Esophagus (tissue), 2 donors: ENCODE data around the gene PCDH15. TPM values are rescaled to one million over a fixed set of nuclear protein-coding genes. Genes with fewer than 3 reads are reported as not detected.

Experiments used
- H3K27ac ChIP-seq, 2 donors: one replicate each; pipeline ENCODE4 v1.5.1; 2013; ENCODE audit warnings: low read depth in 2 of 2, mild to moderate bottlenecking in 2 of 2, inconsistent platforms in 1 of 2, low read length in 1 of 2, moderate library complexity in 1 of 2
- H3K27me3 ChIP-seq, 2 donors: one replicate each; pipeline ENCODE4 v1.6.1; 2013; ENCODE audit warnings: low read length in 2 of 2, control low read depth in 1 of 2, mild to moderate bottlenecking in 1 of 2; ENCODE audit not compliant: insufficient read depth in 2 of 2, control insufficient read depth in 1 of 2
- H3K36me3 ChIP-seq, 2 donors: one replicate each; pipeline ENCODE4 v1.6.1; 2013; ENCODE audit warnings: low read length in 1 of 2; ENCODE audit not compliant: control insufficient read depth in 2 of 2, insufficient read depth in 2 of 2
- H3K4me1 ChIP-seq, 2 donors: one replicate each; pipeline ENCODE4 v1.6.1; 2013; ENCODE audit warnings: low read length in 1 of 2; ENCODE audit not compliant: control insufficient read depth in 2 of 2, insufficient read depth in 2 of 2
- H3K4me3 ChIP-seq, 2 donors: one replicate each; pipeline ENCODE4 v1.5.1; 2013; ENCODE audit warnings: low read length in 2 of 2, mild to moderate bottlenecking in 2 of 2, low read depth in 1 of 2, moderate library complexity in 1 of 2
- H3K9me3 ChIP-seq, 2 donors: one replicate each; pipeline ENCODE4 v1.6.1; 2013; ENCODE audit warnings: mild to moderate bottlenecking in 2 of 2, low read depth in 1 of 2, low read length in 1 of 2, moderate library complexity in 1 of 2; ENCODE audit not compliant: control insufficient read depth in 2 of 2, insufficient read depth in 1 of 2
- WGBS, 2 donors: extraction: QIAGEN DNeasy Blood & Tissue Kit; methylation state at CpG; one replicate each; pipeline ENCODE4 v1.1.7; 2013; 5-methylcytosine and 5-hydroxymethylcytosine counted together
- polyA plus RNA-seq, 2 donors: library from polyadenylated mRNA; stranded (reverse); fragments of 200-250 nt; gene quantifications; one replicate each; pipeline ENCODE4 v1.2.3, GENCODE V29; 2013
- donor health status: healthy with polysubstance abuse.
- donor health status: Bipolar disorder and iron deficiency.

The PCDH15 gene
- polyA plus RNA-seq, 2 donors = not detected

DNA sequence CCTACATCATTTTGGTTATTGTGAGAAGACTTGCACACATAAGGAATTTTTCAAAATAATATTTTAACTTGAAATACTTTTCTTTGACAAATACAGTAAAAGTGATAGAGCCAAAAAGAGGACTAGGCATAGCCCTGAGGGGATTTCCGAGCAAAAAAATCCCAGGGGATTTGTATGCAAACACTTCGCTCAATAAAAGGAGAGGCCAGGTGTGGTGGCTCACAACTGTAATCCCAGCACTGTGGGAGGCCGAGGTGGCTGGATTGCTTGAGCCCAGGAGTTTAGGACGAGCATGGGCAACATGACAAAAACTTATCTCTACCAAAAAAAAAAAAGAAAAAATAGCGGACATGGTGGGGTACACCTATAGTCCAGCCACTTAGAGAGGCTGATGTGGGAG lies 193.0 kb downstream of the PCDH15 start:
- H3K27ac ChIP-seq = no peak overlapping the region
- H3K4me3 ChIP-seq = no peak overlapping the region
- H3K4me1 ChIP-seq = no peaks in the 10 kb centered on the region
- no peaks in the 10 kb centered on the region for H3K9me3 ChIP-seq
- 74 to 76% methylated on average over 5 of the region's 5 CpGs for WGBS, 2 donors
- H3K36me3 ChIP-seq = no peaks in the 10 kb centered on the region
- H3K27me3 ChIP-seq = no peaks in the 10 kb centered on the region

- Histone ChIP-seq H3K4me1 (no peaks in the 10 kb centered on the region), H3K4me3 (no peak overlapping the region), H3K9me3 (peaks cover 7 to 9% of the 10 kb centered on the region in 2 donors), H3K36me3 (no peaks in the 10 kb centered on the region), H3K27me3 (no peaks in the 10 kb centered on the region), H3K27ac (no peak overlapping the region)
- WGBS, 2 donors = 69 to 78% methylated on average over 3 of the region's 3 CpGs
These were observed 206.7 kb downstream of the PCDH15 start for GRCh38 chr10:54594289-54594688.

DNA sequence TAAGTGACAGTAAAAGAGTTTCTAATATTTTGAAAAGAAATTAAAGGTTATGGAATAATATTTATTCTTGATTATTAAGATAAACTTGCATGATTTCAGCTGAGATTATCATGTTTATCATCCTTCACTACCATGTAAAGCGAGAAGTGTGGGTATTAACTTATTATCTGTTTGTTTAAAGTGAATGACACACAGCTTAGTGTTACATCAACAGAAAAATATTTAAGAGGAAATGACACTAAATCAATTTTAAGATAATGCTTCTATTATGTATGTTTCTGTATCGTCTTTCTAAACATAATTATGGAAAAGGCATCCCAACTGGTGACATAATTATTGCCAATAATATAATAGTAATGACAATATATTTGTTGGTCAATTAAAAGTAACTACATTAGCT lies 213.1 kb downstream of the PCDH15 start:
- Histone ChIP-seq H3K9me3 (no peaks in the 10 kb centered on the region), H3K4me3 (no peak overlapping the region), H3K27ac (no peak overlapping the region), H3K4me1 (no peaks in the 10 kb centered on the region), H3K36me3 (no peaks in the 10 kb centered on the region), H3K27me3 (no peaks in the 10 kb centered on the region)
- 20 to 25% methylated on average over 2 of the region's 2 CpGs for WGBS, 2 donors

- 41 to 59% methylated on average over 2 of the region's 2 CpGs for WGBS, 2 donors
- H3K27ac ChIP-seq = no peak overlapping the region
- no peaks in the 10 kb centered on the region for H3K36me3 ChIP-seq
- H3K9me3 ChIP-seq = no peaks in the 10 kb centered on the region
- no peaks in the 10 kb centered on the region for H3K27me3 ChIP-seq
- H3K4me3 ChIP-seq = no peak overlapping the region
- H3K4me1 ChIP-seq = no peaks in the 10 kb centered on the region
These were observed 215.5 kb downstream of the PCDH15 start for GRCh38 chr10:54585572-54585971.

DNA sequence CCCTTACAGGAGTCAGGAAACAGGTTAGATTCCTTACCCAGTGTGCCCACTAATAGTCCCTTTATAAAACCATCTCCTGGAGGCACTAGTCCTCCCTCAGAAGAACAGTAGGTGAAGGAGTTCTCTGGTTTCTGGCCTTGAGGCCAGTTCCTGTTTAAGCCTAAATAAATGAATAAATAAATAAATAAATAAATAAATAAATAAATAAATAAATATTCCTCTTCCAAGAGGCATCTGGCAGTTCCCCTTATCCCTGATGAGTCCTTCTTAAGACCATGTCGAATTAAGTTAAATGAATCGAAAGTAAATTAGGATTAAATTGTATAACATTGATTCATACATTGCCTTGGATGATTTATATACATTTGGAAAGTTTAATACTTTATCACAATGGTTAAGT lies 223.3 kb downstream of the PCDH15 start:
- Histone ChIP-seq H3K9me3 (no peaks in the 10 kb centered on the region), H3K36me3 (no peaks in the 10 kb centered on the region)
- WGBS, 2 donors = 75 to 77% methylated on average over 2 of the region's 2 CpGs

GRCh38 chr10:54576541-54576940 lies 224.5 kb downstream of the PCDH15 start:
- Histone ChIP-seq H3K27me3 (no peaks in the 10 kb centered on the region), H3K36me3 (no peaks in the 10 kb centered on the region), H3K4me1 (no peaks in the 10 kb centered on the region), H3K9me3 (no peaks in the 10 kb centered on the region), H3K27ac (no peak overlapping the region), H3K4me3 (no peak overlapping the region)
- WGBS, 2 donors = 65 to 70% methylated on average over 5 of the region's 5 CpGs

More for the DNA sequence above, 223.3 kb downstream of the PCDH15 start:
- H3K4me3 ChIP-seq = no peak overlapping the region
- H3K4me1 ChIP-seq = no peaks in the 10 kb centered on the region
- H3K27me3 ChIP-seq = no peaks in the 10 kb centered on the region
- H3K27ac ChIP-seq = no peak overlapping the region

- Histone ChIP-seq H3K27me3 (no peaks in the 10 kb centered on the region), H3K4me3 (no peak overlapping the region), H3K9me3 (no peaks in the 10 kb centered on the region), H3K36me3 (no peaks in the 10 kb centered on the region), H3K27ac (no peak overlapping the region), H3K4me1 (no peaks in the 10 kb centered on the region)
These were observed 241.5 kb downstream of the PCDH15 start for GRCh38 chr10:54559498-54559897.

GRCh38 chr10:54554028-54554427 lies 247.0 kb downstream of the PCDH15 start:
- WGBS, 2 donors = 94 to 95% methylated on average over 2 of the region's 2 CpGs
- Histone ChIP-seq H3K4me1 (no peaks in the 10 kb centered on the region), H3K27me3 (no peaks in the 10 kb centered on the region), H3K9me3 (no peaks in the 10 kb centered on the region), H3K27ac (no peak overlapping the region), H3K36me3 (no peaks in the 10 kb centered on the region), H3K4me3 (no peak overlapping the region)

DNA sequence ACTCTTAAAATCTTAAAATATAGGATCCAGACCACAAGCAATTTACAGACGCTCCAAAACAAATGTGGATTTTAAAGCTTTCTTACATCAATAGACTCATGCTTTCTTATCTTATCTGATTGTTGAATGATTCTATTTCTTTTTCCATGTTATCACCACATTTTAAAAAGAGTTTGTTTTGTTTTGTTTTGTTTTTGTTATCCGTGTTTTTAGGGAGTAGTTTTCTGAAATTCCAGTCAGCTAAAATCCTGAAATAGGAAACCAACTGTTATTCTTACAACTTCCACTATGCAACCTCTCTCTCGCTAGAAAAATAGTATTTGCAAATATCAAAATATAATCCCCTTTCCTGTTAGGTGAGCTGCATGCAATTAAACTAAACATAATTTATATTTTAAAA lies 251.0 kb downstream of the PCDH15 start:
- Histone ChIP-seq H3K9me3 (no peaks in the 10 kb centered on the region), H3K27me3 (no peaks in the 10 kb centered on the region), H3K4me1 (no peaks in the 10 kb centered on the region), H3K36me3 (no peaks in the 10 kb centered on the region), H3K27ac (no peak overlapping the region), H3K4me3 (no peak overlapping the region)
- 34 to 60% methylated on average over 3 of the region's 3 CpGs for WGBS, 2 donors

DNA sequence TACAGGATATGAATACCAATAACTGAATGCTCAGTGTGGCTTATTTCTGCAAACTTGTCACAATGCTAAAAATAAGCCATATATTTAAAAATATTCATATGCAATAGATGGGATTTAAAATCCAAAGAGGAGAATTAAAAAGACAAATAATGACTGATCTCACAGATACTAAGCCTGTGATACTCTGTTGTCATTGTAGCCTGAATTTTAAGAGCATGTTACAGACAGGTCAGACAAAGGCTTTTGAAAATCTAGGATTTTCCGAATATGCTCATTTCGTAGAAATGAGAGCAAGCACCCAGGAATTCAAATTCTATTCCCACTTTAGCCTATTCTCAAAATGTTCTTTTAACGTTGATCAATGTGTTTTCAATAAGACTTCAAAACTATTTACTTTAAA lies 269.7 kb downstream of the PCDH15 start:
- whole genome bisulfite sequencing, 2 donors = 76 to 80% methylated on average over 3 of the region's 3 CpGs
- Histone ChIP-seq H3K9me3 (no peaks in the 10 kb centered on the region), H3K36me3 (no peaks in the 10 kb centered on the region)

More for the DNA sequence above, 269.7 kb downstream of the PCDH15 start:
- Histone ChIP-seq H3K27ac (no peak overlapping the region), H3K4me1 (no peaks in the 10 kb centered on the region), H3K27me3 (no peaks in the 10 kb centered on the region), H3K4me3 (no peak overlapping the region)
